ENCODE measurements around the gene GLS.

Gene GLS

DNA sequence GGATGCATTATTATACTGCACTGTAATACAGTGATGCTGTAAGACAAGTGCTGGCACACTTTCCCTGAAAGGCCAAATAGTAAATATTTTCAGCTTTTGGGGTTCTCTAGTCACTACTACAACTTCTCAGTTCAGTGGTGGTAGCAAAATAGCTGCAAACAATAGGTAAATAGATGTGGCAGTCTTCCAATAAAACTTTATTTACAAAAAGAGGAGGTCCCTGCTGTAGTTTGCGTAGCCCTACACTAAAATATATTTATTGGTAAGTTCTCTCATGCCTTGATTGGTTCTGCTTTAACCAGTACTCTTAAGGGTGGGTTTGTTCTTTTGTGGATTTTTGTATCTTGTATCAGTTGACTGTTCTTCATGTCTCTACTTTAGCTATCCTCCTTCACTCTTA is 7.8 kb downstream of the GLS start:
- DNase-seq: no peak

DNA sequence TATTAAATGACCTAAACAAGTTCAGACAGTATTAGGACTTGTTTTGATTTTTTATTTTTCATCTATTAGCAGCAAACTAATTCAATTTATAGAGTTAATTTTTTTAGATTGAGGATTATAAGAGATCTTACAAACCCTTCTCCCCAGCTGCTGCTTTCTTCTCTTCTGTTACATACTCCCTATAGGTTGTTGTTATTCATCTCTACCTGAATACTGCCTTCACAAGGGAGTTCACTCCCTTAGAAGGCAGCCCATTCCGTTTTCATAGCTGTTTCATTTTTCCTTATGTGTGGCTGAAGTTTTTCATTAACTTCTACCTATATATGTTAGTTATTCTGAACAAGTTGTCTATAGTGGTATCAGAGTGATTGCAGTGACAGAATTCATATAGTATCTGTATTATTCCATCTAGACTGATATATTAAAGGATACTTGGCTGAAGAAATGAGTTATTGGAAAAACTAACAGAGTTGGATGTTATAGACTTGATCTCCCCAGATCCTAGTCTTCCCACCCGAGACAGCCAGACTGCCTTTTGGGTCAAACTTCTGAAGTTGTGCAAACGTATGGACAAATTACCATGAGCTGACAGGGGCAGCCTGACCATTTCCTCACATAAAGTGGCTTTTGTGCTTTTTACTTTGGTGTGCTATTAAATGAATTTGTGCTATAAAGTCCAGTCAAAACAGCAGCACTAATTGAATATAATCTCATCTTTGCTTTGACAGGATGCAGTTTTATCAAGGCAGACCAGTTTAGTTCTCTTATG is 8.7 kb downstream of the GLS start:
- DNase-seq: no peak

DNA sequence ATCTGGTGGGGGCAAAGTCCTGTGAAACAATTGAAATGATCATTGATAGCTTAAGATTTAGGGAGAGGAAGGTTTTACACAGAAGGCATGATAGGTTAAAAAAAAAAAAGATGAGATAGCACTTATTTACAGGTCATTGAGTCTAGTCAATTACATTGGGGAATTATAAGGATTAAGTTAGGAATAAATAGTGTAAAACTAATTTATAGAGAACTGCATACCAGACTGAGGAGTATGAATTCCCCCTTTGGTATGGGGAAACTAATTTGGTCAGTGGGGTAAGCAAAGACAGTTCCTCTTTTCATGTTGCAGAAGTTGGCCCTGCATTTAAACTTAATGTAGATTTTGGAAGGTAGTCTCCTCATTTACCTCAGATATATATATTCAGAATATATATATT is 10.8 kb downstream of the GLS start:
- DNase-seq: no peak

DNA sequence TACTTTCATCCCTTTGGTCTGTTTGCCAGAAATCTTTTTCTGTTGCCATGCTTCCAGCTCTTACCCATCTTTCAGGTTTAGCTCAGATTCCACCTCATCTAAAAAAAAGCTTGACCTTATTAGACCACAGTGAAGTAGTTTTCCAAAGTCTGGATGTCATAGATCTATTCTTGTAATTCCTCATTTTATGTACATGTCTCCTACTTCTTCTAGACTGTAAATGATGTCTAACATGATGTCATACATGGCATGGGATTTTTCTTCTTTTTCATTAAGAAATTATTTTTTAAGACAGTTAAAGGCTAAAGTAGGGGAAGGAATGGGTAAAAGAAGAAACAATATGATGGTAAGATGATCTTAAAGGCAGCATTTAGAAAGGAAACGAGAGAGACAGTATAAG is 11.3 kb downstream of the GLS start:
- DNase-seq: no peak

DNA sequence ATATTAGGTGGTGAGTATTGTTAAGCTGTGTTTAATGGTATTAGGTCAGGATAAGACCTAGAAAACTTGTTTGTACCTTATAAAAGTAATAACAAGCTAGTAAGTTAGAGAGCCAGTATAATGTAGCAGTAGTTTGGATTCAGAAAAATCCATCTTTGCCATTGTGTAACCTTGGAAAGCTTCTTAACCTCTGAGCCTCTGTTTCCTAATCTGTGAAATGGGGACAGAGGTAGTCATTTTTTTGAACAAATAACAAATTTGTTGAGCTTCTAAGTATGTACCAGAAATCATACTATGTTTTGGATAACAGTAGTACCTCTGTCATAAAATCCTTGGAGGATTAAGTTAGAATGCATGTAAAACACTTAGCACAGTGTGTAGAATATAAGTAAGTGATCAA is 12.5 kb downstream of the GLS start:
- no peak for DNase-seq

DNA sequence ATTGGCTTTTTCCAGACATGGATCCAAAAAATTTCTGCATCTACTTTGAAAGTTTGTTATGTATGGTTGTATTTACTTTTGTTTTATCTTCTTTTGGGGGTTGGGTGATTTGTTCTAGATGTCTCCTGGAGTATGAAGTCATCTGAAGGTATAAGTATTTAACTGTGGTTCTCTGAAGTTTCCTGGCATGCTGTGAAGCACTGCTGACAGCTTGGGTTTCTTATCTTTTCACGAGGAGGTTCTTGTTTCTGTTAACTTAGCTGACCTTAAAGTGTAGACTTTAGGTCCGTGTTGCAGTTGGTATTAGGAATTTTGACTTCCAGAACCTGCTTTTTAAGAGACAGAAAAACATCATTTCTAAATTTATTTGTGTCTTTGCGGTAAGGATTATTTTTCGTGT is 15.9 kb downstream of the GLS start:
- DNase-seq: no peak

DNA sequence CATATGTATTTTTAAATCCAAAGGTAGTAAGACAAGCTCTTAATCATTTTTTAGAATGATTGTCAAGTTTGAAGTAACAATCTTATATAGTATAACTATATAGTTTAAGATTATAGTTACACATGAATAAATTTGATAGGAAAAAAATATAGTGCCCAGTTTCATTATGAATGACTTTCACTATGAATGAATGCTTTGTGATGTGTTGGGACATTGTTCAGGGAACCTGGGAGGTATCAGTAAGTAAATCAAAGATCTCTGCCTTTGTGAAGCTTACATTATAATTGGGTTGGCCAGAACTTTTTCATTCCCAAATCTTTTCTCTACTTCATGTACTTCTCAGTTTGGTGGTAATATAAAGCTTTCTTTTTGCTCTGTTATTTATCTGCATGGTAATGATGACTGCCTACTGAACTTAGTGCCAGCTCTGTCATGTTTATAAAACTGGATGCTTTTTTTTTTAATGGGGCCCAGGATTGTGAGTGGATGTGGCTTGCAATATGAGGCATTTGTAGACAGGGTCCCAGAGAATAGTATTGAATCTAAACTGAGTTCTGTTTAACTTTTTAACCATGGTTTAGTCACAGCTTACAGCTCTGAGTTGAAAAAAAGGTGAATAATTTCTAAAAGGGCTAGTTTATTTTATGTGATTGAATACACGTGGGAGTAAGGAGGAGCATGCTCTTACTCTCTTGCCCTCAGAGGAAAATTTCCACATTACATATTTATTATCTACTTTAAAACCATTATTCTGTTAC is 23.3 kb downstream of the GLS start:
- DNase-seq: no peak

DNA sequence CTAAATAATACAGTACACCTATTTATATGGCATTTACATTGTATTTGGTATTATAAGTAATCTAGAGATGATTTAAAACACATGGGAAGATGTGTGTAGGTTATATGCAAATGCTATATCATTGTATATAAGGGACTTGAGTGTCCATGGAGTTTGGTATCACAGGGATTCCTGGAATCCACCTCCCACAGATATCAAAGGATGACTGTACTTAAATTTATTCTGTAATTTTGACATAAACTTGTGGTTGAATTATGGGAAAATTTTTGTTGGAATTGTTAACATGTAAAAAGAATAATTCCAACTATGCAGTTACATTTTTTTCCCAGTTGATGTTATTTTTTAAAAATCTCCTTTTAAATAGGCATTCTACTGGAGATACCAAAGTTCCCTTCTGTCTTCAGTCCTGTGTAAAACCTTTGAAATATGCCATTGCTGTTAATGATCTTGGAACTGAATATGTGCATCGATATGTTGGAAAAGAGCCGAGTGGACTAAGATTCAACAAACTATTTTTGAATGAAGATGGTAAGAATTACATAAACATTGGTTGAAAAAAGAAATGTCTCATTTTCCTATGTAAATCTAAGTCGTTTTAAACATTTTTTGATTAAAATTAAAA is 24.1 kb downstream of the GLS start:
- no peak for DNase-seq

DNA sequence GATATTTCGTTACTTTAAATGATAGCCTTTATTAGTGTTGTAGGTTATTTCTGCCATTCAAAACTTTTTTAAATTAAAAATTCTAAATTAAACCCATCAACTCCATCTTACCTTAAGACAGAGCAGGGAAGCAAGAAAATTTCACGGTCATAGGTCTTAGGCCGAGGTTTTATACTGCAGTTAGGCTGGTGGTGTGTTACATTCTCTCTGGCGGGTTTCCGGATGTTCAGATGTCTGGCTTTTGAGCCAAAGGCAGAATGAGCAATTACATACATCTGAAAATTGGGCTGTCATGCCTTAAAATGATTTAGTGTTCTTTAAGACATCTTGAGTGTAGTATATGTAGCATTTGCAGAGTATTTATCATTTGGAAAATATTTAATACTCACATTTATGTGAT is 27.9 kb downstream of the GLS start:
- no peak for DNase-seq

DNA sequence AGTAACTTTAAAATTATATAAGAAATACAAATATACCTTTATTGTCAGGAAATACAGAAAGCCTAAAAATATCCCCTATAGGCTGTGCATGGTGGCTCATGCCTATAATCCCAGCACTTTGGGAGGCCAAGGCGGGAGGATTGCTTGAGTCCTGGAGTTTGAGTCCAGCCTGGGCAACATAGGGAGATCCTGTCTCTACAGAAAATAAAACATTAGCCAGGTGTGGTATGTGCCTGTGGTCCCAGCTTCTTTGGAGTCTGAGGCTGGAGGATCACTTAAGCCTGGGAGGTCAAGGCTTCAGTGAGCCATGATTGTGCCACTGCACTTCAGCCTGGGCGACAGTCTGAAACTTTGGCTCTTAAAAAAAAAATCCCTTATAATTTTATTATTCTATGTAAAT is 29.1 kb downstream of the GLS start:
- no peak for DNase-seq

DNA sequence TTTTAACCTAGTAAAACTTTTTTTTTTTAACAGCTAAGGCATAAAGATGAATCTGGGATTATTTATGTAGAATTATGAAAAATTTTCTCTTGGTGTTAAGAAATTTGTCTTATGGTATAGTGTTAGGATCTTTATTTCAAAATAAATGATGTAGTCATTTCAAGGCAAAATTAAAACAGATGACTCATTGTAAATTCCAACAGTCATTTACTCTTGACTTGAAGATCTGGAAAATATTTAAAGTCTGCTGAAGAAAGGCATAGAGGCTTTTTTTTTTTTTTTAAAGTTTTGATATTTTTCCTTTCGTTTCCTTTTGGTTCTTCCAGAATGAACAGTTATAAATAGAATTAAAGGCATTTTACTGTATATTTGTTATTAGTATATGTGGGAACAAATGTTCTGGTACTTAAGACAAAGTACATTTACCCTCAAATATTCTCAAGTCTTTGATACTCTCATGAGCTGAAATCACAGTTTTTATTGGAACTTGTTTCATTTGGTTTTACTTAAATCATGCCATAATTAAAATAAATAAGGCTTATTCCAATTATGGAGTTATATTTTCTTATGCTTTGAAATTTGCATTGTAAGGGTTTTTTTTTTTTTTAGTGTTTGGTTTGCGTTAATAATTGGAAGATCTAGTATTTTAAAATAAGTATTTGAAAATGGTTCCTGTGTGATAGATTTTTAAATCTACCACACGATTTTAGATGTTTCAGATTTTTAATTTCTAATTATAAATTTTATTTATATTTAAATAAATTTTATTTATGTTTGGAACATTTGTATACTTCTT is 29.9 kb downstream of the GLS start:
- DNase-seq: no peak

DNA sequence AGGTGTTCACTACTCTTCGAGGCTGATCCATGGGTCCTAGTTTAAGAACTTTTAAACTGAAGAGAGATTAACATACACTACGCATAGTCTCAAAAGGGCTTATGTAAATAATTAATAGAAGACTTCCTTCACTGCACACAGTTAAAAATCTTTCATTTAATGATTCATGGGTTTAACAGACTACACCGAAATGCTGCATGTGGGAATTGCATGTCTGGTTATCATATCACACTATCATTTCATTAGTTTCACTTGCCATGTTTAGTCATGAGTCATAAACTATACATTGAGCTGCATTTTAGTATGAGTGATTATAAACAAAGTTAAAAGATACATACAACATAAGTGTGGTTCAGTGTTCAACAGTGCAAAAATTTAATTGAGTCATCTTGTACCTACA is 31.2 kb downstream of the GLS start:
- no peak for DNase-seq

DNA sequence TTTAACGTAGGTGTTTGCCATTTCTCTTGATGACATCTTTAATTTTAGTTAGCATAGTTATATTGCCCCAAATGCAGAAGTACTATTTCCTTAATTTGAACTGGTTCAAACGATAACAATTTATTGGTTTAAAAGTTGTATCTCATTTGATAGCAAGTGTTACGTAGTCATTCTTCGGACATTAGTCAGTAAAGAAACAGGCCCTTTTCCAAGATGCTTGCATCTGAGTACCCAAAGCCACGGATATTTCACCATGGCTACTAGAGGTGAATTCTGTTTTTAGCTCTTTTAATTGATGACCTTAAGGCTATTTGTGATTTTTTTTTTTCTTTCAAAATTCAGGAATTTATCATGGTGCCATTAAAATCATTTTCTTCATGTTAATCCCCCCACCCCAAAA is 32.1 kb downstream of the GLS start:
- no peak for DNase-seq

DNA sequence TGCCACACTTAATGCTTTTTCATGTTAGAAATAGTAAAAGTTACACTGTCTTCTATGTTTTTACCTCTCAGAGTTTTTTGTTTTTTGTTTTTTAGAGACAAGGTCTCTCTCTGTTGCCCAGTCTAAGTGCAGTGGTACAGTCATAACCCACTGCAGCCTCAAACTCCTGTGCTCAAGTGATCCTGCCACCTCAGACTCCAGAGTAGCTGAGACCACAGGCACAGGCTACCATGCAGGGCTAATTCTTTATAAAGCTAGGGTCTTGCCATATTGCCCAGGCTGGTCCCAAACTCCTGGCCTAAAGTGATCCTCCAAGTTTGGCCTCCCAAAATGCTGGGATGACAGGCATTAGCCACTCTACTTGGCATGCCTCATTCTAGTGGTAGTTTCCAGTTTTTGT is 33.1 kb downstream of the GLS start:
- no peak for DNase-seq

DNA sequence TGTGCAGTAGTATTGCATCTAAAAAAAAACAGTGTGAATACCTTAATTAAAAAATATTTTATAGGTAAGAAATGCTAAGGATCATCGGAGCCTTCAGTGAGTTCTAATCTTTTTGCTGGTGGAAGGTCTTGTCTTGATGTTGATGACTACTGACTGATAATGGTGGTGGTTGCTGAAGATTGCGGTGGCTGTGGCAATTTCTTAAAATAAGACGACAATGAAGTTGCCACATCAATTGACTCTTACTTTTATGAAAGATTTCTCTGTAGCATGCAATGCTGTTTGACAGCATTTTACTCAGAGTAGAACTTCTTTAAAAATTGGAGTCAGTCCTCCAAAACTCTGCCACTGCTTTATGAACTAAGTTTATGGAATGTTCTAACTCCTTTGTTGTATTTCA is 36.2 kb downstream of the GLS start:
- no peak for DNase-seq

DNA sequence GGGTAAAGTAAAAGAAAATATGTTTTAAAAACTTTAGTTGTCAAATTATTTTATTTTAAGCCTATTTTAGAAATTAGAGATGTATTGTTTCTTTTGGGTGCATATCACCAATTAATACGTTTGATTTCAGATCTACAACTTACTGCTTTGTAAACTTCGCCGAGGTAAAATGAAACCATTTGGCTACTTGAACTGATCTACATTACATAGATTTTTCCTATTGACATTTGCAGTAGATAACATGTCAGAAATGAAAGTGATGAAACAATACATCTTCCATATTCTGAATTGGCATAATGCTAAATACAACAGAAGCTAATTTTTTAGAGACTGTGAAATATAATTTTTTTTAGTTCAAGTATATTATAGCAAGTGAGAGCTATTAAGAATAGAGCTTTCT is 39.5 kb downstream of the GLS start:
- DNase-seq: no peak

DNA sequence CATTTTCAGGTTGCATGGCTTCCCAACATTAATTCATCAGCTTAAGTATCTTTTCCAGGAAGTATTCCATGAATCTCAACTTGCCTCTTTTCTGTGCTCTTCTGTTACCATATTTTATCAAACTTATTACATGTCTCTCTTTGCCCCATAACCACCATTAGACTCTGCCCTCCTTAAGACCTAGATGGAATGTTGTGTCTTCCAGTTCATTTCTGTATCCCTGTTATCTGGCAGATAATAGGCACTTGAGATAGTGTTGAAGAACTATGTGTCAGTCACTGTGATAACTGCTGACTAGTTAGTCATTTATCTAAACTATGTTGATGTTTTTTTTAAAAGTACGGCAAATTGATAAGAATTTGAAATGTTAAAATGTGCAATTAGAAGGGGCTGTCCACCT is 41.8 kb downstream of the GLS start:
- DNase-seq: no peak

DNA sequence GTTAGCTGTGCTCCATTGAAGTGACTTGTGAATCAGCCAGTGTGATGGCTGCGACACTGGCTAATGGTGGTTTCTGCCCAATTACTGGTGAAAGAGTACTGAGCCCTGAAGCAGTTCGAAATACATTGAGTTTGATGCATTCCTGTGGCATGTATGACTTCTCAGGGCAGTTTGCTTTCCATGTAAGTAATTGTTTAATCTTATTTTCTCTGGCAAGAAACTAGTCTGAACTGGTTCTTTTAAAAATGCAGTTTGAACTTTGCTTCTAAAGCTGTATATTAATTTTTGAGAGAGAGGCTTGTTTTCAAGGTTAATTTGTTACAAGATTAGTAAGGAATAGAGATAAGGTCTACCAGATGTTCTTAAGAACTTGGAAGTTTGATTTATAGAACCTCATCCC is 46.7 kb downstream of the GLS start:
- DNase-seq: no peak

DNA sequence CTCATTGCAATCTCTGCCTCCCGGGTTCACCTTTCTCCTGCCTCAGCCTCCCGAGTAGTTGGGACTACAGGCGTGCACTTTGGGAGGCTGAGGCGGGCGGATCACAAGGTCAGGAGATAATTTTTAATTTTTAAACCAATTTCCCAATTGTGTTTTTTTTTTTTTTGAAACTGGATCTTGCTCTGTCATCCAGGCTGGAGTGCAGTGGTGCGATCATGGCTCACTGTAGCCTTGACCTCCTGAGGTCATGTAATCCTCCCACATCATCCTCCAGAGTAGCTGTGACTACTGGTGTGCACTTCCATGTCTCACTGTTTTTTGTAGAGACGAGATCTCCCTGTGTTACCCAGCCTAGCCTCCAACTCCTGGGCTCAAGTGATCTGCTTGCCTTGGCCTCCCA is 49.3 kb downstream of the GLS start:
- no peak for DNase-seq

DNA sequence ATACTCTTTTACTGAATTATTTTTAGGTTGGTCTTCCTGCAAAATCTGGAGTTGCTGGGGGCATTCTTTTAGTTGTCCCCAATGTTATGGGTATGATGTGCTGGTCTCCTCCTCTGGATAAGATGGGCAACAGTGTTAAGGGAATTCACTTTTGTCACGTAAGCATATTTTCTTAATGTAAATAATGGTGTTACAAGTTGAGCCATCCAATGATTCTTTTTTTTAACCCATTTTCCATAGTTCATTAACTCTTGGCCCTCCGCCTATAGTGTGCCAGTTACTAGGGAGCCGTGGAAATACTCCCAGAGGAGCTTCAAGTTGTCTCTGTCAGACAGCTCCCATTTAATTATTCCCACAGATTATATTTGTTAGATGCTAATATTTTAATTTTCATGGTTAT is 49.8 kb downstream of the GLS start:
- no peak for DNase-seq

DNA sequence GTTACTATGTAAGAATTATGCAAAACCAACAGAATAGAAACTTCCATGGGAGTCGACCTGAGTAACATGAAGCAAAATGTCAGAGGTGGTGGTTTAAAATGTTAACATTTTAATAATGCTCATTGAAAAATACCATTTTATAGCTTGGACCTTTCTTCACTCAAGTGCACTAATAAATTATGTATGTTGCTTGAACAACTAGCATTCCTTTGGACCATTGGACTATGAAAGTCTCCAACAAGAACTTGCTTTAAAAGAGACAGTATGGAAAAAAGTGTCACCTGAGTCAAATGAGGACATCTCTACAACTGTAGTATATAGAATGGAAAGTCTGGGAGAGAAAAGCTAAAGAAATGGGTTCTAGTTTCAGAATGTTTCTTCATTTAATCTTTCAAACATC is 51.9 kb downstream of the GLS start:
- DNase-seq: no peak

DNA sequence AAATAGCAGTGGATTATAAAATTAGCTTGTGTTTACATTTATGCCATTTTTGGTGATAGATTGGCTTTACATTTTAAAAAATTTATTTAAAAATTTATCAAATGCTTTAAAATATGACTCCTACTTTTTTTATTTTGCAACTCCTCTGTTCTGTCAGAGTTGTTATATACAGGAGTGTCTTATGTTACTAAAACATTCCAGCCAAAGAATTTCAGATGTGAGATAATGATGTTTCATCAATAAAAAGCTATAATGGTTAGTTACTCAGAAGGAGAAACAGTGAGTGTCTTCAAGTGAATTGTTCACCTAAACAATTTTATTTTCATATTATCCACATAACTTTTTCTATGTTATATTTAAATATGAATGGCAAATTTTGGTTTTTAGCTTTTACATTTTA is 52.7 kb downstream of the GLS start:
- no peak for DNase-seq

DNA sequence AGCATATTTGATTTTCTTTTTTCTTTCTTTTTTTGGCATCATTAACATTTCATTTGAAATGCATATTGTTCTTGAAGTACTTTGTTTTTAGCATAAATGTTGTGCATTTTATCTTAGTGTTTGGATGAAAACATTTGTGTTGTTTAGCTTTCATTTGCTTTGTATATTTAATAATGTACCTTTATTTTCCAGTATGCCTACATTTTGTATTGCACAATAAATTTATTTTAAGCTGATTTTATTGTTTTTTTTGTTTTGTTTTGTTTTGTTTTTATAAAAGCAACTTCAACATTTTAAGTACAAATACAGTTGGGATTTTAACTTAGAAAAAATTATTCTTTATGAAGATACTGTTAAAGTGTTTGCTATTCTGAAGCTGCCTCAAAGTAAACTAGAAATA is 54.4 kb downstream of the GLS start:
- no peak for DNase-seq

Data from NCI-H2107 (cell line).